ENCODE measurements around the gene RAP1GAP2.

- TF ChIP-seq CTCF (IDR thresholded peaks at IDR 0.05): no peak
- TF ChIP-seq POLR2AphosphoS5 (IDR thresholded peaks at IDR 0.05): no peak
- no peak for TF ChIP-seq EP300 (IDR thresholded peaks at IDR 0.05)
- no peak for TF ChIP-seq POLR2A (IDR thresholded peaks at IDR 0.05)
Observed at GRCh38 chr17:2936771-2937321, 140.6 kb downstream of the RAP1GAP2 start.
